Measurements from ENCODE around the gene PNPLA5.

GRCh38 chr22:43923191-43923590, 31.4 kb upstream of the PNPLA5 start:
- TF ChIP-seq CTCF (IDR thresholded peaks at IDR 0.05) = no peak
- TF ChIP-seq POLR2A (IDR thresholded peaks at IDR 0.05) = no peak

All from heart left ventricle (tissue), 13 donors.